ENCODE data around the gene QSER1. TPM values are rescaled to one million over a fixed set of nuclear protein-coding genes. Genes with fewer than 3 reads are reported as not detected.

The QSER1 gene
- 18.7 and 24.9 TPM in 2 replicates for total RNA-seq

DNA sequence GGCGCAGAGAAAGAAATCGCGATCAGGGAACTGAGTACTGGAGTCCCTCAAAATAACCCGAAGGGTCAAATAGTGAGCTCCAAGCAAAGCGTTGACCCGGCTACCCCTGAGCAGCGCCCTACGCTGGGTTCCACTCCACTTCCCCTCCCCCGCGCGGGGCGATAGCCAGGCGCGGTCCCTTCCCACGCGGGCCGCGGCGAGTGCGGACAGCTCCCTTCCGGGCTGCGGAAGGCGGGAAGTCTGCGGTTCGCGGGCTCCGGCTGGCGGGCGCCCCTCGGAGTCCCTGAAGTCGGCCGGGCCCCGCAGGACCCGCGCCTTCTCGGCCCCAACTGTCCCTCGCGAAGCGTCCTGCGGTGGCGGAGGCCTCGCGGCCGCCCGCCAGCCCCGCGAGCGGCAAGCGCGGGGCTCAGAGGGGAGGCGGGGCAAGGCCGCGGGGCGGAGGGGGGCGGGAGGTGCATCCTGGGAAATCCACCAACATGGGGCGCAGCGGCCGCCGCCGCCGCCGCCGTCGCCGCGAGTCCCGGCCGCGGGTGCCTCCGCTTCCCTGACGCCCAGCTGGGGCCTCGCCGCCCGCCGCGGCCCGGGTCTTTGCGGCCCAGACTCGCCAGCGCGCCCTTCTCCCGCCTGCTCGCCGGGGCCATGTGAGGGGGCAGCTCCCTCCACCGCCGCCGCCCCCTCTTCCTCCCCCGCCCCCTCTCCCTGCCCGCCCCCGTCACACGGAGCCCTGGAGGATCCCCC, at the start of gene QSER1:
Gene QSER1, plus strand, starts transcription at position 457 of the 738 bp plus-strand sequence. CDS start 315 bp downstream, outside the sequence.

GRCh38 chr11:33015621-33016551, 123.3 kb downstream of the QSER1 start, which contains the start of gene DEPDC7:
TSS of gene DEPDC7 (plus strand) at chr11:33015878. CDS start at chr11:33015956, 78 bp downstream.

Other genes with a start within 250 kb of the QSER1 start
- gene CCDC73, start 98.1 kb upstream of the QSER1 start, total RNA-seq = not detected in 2 replicates
- gene PRRG4, start 62.9 kb upstream of the QSER1 start, total RNA-seq = under 0.01 and 0.15 TPM in 2 replicates
- 4.3 and 7.6 TPM in 2 replicates for gene DEPDC7, start 123.1 kb downstream of the QSER1 start, total RNA-seq
- gene TCP11L1, start 146.8 kb downstream of the QSER1 start, total RNA-seq = 22.5 and 28.9 TPM in 2 replicates